ENCODE data around the gene TTPAL.

Gene TTPAL

GRCh38 chr20:44475694-44476560 lies at the start of gene TTPAL:
Gene TTPAL, plus strand, starts transcription at chr20:44475874. Its CDS starts 4,126 bp downstream, at chr20:44480000.
- DNase-seq: peak; percentile 52

DNA sequence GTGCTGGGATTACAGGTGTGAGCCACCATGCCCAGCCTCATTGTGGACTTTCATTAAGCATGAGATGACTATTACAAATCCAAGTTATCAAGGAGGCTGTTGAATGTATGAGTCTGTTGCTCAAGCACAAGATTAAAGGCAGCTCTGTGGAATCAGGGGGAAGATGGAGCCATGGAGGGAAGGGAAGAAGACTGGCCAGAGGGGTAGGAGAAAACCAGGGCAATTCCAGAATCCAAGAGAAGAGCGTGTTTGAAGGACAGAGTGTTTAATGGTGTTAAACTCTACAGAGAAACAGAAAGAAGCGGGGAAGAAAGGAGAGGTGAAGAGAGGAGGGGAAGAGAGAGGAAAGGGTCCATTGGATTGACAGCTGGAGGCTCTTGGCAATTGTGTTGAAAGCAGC lies 49.8 kb upstream of the TTPAL start:
- no peak for DNase-seq

GRCh38 chr20:44426879-44427790 lies 48.5 kb upstream of the TTPAL start:
- DNase-seq: no peak

GRCh38 chr20:44427804-44428173 lies 47.9 kb upstream of the TTPAL start:
- DNase-seq: no peak

DNA sequence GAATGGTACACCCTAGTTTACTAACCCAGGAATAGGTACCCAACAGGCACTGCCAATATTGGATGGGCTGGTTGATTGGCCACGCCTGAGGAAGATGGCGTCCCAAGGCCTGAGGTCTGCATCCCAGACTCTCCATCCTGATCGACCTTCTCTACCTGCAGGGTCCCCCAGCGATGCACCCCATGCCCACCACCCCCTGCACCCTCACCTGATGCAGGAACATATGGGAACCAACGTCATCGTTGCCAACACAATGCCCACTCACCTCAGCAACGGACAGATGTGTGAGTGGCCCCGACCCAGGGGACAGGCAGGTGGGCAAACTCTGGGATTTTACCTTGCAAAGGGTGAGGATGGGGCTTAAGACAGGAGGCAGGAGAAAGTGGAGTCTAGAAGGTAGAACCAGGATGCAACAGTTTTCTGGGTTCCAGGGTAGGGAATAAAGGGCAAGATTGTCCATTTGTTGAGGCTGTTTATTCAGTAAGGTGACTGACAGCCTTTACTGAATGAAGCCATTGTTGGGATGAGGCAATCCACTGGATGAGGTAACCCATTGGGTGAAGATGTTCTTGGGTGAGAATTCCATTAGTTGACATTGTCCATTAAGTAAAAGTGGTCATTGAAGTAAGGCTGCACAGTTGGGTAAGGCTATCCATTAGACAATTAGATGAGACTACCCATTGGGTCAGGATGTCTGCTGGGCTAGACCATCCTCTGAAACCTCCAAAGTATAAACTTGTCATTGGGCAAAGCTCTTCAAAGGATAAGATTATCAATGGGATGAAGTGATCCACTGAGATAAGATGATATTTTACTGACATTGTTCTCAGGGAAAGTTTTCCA lies 47.3 kb upstream of the TTPAL start:
- DNase-seq: no peak

DNA sequence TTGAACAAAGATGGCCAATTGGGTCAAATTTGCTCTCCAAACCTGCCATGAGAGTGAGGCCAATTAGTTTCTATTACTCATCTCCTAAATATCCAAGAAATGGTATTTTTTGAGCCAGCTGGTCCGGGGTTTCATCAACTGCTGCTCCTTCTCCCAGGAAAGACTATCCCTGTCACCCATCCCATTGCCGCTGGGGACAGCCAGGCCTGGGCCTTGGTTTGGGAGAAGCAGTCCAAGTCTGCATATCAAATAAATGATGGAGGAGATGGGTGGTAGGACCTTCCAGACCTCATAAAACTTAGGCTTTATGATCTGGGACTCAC lies 46.7 kb upstream of the TTPAL start:
- no peak for DNase-seq

DNA sequence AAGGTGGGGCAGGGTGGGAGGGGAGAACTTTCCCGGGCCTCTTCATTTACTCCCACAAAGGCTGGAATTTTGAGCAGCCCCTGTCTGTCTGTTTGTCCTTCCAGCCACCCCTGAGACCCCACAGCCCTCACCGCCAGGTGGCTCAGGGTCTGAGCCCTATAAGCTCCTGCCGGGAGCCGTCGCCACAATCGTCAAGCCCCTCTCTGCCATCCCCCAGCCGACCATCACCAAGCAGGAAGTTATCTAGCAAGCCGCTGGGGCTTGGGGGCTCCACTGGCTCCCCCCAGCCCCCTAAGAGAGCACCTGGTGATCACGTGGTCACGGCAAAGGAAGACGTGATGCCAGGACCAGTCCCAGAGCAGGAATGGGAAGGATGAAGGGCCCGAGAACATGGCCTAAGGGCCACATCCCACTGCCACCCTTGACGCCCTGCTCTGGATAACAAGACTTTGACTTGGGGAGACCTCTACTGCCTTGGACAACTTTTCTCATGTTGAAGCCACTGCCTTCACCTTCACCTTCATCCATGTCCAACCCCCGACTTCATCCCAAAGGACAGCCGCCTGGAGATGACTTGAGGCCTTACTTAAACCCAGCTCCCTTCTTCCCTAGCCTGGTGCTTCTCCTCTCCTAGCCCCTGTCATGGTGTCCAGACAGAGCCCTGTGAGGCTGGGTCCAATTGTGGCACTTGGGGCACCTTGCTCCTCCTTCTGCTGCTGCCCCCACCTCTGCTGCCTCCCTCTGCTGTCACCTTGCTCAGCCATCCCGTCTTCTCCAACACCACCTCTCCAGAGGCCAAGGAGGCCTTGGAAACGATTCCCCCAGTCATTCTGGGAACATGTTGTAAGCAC lies 46.0 kb upstream of the TTPAL start:
- no peak for DNase-seq

GRCh38 chr20:44430270-44431065 lies 45.2 kb upstream of the TTPAL start:
- DNase-seq: no peak

DNA sequence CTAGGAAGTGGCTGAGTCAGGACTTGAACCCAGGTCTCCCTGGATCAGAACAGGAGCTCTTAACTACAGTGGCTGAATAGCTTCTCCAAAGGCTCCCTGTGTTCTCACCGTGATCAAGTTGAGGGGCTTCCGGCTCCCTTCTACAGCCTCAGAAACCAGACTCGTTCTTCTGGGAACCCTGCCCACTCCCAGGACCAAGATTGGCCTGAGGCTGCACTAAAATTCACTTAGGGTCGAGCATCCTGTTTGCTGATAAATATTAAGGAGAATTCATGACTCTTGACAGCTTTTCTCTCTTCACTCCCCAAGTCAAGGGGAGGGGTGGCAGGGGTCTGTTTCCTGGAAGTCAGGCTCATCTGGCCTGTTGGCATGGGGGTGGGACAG lies 44.6 kb upstream of the TTPAL start:
- DNase-seq: no peak

- no peak for DNase-seq
Measured at GRCh38 chr20:44431502-44432234, 44.0 kb upstream of the TTPAL start.

DNA sequence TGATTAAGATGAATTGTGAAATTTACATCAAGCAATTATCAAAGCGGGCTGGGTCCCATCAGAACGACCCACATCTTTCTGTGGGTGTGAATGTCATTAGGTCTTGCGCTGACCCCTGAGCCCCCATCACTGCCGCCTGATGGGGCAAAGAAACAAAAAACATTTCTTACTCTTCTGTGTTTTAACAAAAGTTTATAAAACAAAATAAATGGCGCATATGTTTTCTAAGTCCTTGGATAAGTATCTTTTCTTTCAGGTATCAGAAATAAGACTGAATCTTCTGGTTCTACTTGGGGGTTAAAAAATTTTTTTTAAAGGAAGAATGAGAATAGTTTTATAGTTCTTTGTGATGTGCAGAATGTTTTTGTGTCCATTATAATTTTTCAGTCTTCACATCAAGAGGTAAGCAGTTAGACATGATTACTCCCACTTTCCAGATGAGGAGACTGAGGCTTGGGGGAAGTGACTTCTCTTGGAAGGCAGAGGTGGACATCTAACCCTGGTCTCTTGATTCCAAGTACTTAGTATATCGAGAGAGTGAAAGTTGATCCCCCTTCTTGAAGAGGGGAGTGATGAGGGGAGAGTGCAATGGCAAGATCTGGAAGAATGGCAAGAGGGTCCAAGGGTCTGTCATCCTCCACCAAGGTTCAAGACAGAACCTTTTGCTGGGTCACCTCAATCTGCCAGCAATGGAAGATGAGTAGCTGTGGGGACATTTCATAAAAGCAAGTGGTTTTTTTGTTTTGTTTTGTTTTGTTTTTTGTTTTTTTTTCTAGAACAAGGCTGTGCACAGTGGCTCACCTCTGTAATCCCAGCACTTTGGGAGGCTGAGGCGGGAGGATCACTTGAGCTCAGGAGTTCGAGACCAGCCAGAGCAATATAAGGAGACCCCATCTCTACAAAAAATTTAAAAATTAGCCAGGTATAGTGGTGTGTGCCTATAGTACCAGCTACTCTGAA lies 42.8 kb upstream of the TTPAL start:
- DNase-seq: no peak

- no peak for DNase-seq
Measured at GRCh38 chr20:44433751-44434538, 41.7 kb upstream of the TTPAL start.

DNA sequence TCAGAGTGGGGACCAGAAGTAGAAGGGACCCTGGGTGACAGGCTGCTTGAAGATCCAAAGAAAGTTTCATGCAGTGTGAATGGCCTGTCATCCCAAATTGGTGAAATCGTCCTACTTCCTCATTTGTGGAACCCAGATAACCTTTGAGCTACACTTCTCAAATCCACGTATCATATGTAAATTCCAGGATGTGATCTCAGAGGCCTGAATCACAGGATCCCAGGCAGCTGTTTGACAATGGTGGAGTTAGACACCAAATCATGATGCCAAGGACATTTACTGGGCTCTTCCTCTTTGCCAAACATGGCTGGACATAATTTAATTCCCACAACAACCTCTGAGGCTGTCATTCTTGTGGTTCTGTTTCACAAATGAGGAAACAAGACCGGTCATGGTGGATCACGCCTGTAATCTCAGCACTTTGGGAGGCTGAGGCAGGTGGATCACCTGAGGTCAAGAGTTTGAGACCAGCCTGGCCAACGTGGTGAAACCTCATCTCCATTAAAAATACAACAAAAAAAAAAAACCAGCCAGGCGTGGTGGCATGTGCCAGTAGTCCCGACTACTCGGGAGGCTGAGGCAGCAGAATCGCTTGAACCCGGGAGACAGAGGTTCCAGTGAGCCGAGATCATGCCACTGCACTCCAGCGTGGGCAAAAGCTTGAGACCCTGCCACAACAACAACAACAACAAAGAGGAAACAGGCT lies 39.9 kb upstream of the TTPAL start:
- DNase-seq: no peak

DNA sequence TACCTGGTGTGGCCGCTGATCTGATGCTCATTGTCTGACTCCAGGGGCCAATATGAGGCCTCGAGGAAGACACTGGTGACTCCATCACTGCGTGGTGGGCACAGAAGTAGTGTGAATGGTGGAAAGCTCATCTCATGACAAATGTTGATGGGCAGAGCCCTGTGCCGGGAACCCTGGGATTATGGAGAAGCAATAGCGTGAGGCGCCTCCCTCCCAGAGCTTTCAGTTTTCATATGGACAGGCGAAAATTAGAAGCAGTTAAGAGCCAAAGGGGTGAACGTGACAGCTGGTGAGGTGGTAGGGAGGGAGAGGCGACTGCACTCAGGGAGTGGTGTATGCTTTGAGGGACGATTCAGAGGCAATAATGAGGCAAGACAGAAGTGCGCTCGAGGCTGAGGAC lies 39.3 kb upstream of the TTPAL start:
- no peak for DNase-seq

GRCh38 chr20:44437497-44437896 lies 38.2 kb upstream of the TTPAL start:
- DNase-seq: no peak

DNA sequence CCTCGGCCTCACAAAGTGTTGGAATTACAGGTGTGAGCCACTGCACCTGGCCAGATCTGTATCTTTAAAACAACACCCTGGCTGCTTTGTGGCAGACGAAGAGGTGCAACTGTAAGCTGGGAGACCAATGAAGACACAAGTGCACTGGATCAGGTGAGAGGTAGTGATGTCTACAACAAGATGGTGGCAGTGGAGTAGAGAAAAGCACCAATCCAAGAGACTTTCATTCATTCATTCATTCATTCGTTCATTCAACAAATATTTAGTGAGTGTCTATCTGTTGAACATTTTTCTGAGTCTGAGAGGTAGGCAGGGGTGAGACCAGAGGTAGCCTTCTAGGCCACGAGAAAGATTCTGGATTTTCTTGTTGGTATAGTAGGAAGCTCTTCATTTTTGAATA lies 36.9 kb upstream of the TTPAL start:
- DNase-seq: no peak

DNA sequence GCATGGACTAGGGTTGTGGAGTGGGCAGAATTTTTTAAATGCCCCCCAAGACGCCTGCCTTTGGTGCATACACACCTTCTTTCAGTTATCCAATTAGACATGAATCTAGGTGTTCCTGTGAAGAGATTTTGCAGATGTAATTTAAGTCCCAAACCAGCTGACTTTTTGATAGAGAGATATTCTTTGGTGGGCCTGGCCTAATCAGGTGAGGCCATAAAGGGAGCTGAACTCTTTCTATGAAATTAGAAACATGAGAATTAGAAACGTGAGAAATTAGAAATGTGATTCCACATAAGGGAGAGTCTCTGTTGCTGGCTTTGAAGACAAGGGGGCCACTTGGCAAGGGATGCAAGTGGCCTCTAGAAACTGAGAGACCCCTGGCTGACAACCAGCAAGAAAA lies 36.4 kb upstream of the TTPAL start:
- DNase-seq: no peak
